K562 (cell line): ENCODE measurements around the gene FIBP.

Source experiments
- BDP1 ChIP-seq: IDR thresholded peaks from 3 replicates; pipeline ENCODE4 v1.6.1; 2011; ENCODE audit not compliant: insufficient read length, insufficient read depth
- CREM ChIP-seq: IDR thresholded peaks from 2 replicates; pipeline ENCODE4 v1.6.1; 2014; ENCODE audit warnings: antibody characterized with exemption, low read depth
- CTCF ChIP-seq, 3 experiments: IDR thresholded peaks in 2 of 3; conservative IDR thresholded peaks in 1 of 3; 2 replicates each; pipeline ENCODE4 v1.5.1; 2011 to 2012; ENCODE audit warnings: low read length in 3 of 3, mild to moderate bottlenecking in 3 of 3, control low read depth in 2 of 3, improper control_type of control experiment in 1 of 3, inconsistent platforms in 1 of 3, low read depth in 1 of 3, mixed read lengths in 1 of 3, moderate library complexity in 1 of 3; ENCODE audit not compliant: insufficient read depth in 2 of 3
- EZH2 ChIP-seq: IDR thresholded peaks from 2 replicates; pipeline ENCODE4 v1.6.1; 2012; ENCODE audit warnings: low read depth, mild to moderate bottlenecking, inconsistent platforms, low read length, borderline replicate concordance
- HMG20B ChIP-seq: fragments of 250-450 bp; sonication (Bioruptor Pico); IDR thresholded peaks from 2 replicates; pipeline ENCODE4 v1.5.0; 2021; ENCODE audit warnings: mild to moderate bottlenecking
- JUND ChIP-seq, 2 experiments: IDR thresholded peaks; 2 replicates in 1 of 2; 3 replicates in 1 of 2; pipeline ENCODE4 v1.6.1; 2011; ENCODE audit warnings: borderline replicate concordance in 2 of 2, low read depth in 2 of 2, low read length in 2 of 2, improper control_type of control experiment in 1 of 2, missing biosample characterization in 1 of 2, missing genetic modification characterization in 1 of 2, missing genetic modification reagents in 1 of 2
- POLR2A ChIP-seq: fragments of 450-650 bp; conservative IDR thresholded peaks from 2 replicates; pipeline ENCODE4 v1.6.1; 2016
- TCF7 ChIP-seq: sonication (generic); IDR thresholded peaks from 2 replicates; pipeline ENCODE4 v1.6.1; 2016; ENCODE audit warnings: antibody characterized with exemption, borderline replicate concordance
- THAP7 ChIP-seq: fragments of 250-450 bp; sonication (Bioruptor Pico); IDR thresholded peaks from 2 replicates; pipeline ENCODE4 v1.5.0; 2021
- TRIM24 ChIP-seq, 2 experiments: fragments of 450-650 bp; IDR thresholded peaks; 2 replicates each; pipeline ENCODE4 v1.6.1; 2016
- ZKSCAN1 ChIP-seq: fragments of 150-350 bp; IDR thresholded peaks from 2 replicates; pipeline ENCODE4 v1.6.1; 2016; ENCODE audit warnings: low read depth, low read length

DNA sequence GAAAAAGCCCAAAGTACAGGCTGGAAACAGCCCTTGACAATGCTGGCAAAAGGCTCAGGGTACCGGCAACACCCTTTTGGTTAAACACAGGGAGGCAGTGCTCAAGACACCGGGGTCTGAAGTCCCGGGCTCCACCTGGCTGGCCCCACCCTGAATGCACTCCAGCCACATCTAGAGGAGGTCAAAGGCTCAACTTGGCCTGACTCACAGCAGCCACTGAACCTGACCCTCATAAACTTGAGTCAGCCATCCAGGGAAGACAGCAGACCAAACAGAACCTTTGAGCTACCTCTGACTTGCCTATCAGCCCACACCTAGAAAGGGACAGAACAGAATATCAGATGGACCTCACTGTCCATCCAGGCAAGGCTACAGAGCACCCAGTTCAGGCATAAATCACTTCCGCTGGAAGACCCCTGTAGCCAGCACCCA lies 34.1 kb downstream of the FIBP start:
- no peak for TF ChIP-seq JUND (IDR thresholded peaks at IDR 0.05; ENCODE audit: borderline replicate concordance, low read depth, low read length)
- TF ChIP-seq JUND (tag; IDR thresholded peaks at IDR 0.05; ENCODE audit: borderline replicate concordance, low read depth, low read length) = no peak
- no peak for TF ChIP-seq CREM
- TF ChIP-seq THAP7 = no peak
- no peak for TF ChIP-seq BDP1
- TF ChIP-seq ZKSCAN1 = no peak
- no peak for TF ChIP-seq TCF7
- no peak for TF ChIP-seq EZH2
- TF ChIP-seq HMG20B (CRISPR knock-in tag) = no peak
- peak; percentile 20; the same call in 1 of the 2 replicates for TF ChIP-seq POLR2A
- TF ChIP-seq CTCF (IDR thresholded peaks at IDR 0.05 in 2 of 3, conservative IDR thresholded peaks at IDR 0.05 in 1 of 3; ENCODE audit: insufficient read depth in 2 of 3, low read depth in 1 of 3, low read length in 3 of 3) = no peak
- no peak for TF ChIP-seq TRIM24 (IDR thresholded peaks at IDR 0.05)
